GM18502 (cell line): ENCODE measurements around the gene ETNK2.

ENCODE experiments used
- ATAC-seq: cut with Tn5 transposase; IDR thresholded peaks from one replicate; pipeline ENCODE4 v1.9.1; 2021; ENCODE audit warnings: mild to moderate bottlenecking; ENCODE audit not compliant: unreplicated experiment, poor library complexity

ETNK2 gene, protein sequence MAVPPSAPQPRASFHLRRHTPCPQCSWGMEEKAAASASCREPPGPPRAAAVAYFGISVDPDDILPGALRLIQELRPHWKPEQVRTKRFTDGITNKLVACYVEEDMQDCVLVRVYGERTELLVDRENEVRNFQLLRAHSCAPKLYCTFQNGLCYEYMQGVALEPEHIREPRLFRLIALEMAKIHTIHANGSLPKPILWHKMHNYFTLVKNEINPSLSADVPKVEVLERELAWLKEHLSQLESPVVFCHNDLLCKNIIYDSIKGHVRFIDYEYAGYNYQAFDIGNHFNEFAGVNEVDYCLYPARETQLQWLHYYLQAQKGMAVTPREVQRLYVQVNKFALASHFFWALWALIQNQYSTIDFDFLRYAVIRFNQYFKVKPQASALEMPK

DNA sequence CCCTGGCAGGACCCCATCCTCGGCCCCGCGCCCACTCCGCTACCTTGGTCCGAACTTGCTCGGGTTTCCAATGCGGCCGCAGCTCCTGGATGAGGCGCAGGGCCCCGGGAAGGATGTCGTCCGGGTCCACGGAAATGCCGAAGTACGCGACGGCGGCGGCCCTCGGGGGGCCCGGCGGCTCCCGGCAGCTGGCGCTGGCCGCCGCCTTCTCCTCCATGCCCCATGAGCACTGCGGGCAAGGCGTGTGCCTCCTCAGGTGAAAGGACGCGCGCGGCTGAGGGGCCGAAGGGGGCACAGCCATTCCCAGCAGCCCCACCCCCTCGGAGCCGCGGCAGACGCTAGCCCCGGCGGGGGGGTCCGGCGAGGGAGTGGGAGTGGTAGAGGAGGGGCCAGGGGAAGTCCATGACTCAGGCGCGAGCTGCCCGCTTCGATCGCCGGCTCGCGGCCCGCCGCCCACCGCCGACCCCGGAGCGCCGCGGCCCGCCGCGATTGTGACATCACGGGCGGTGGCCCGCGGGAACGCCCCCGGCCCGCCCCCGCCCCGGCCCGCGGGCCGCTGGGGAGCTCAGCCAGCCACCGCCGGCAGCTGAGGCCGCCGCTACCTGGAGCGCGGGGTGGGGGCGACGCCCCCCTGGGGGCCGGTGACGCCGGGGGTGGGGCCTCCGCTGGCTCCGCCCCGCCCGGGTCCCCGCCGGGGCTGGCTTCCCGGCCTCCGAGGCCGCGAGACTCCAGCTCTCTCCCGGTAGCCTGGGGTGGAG, at the start of gene ETNK2:
TSS of gene ETNK2 (minus strand) at position 493 of the 758 bp plus-strand sequence. CDS start at position 301, 192 bp downstream.
- ATAC-seq, result no peak

- ATAC-seq, result no peak
Measured at GRCh38 chr1:204201348-204202040, 49.6 kb upstream of the ETNK2 start.

GRCh38 chr1:204199579-204199978, 47.7 kb upstream of the ETNK2 start:
- no peak for ATAC-seq

- no peak for ATAC-seq
Measured at GRCh38 chr1:204198348-204199340, 46.8 kb upstream of the ETNK2 start.

DNA sequence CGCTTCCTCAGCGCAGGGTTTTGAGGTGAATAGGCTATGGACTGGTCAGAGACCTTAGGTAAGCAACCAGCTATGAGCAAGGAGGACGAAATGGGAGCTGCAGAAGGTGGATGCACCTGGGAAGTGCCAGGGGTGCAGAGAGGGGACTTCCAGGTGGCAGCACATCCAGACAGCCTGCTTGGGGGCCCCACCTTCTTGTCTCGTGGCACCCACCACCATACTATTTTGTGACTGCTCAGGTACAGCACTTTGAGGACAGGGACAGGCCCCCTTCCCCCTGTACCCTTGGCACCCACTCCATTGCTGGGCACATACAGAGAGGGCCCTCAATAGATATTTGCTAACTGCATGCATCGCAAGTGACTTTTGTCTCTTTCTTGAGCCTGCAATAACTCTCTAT, 45.2 kb upstream of the ETNK2 start:
- no peak for ATAC-seq

GRCh38 chr1:204196068-204196795, 44.4 kb upstream of the ETNK2 start, which contains the start of gene KISS1:
TSS of gene KISS1 (minus strand) at chr1:204196491. CDS start at chr1:204192876, 3,615 bp downstream.
- ATAC-seq, result no peak

GRCh38 chr1:204194771-204195170, 42.9 kb upstream of the ETNK2 start:
- no peak for ATAC-seq

DNA sequence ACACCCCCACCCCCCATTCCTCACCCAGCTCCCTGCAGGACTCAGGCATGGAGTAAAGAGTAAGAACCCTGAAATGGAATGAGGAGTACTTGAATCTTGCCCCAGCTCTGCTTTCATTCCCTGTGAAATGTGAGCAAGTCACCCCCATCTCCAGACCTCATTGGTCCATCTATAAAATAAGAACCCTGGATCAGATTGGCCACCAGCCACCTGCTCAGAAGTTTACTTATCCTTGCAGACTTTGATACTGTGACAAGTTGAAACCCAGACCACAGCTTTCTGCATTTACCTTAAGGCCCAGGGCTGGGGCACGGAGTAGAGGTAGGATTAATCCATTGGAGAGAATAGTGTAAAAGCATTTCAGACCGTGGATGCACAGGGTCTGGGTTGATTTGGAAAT, 42.2 kb upstream of the ETNK2 start:
- ATAC-seq, result no peak

DNA sequence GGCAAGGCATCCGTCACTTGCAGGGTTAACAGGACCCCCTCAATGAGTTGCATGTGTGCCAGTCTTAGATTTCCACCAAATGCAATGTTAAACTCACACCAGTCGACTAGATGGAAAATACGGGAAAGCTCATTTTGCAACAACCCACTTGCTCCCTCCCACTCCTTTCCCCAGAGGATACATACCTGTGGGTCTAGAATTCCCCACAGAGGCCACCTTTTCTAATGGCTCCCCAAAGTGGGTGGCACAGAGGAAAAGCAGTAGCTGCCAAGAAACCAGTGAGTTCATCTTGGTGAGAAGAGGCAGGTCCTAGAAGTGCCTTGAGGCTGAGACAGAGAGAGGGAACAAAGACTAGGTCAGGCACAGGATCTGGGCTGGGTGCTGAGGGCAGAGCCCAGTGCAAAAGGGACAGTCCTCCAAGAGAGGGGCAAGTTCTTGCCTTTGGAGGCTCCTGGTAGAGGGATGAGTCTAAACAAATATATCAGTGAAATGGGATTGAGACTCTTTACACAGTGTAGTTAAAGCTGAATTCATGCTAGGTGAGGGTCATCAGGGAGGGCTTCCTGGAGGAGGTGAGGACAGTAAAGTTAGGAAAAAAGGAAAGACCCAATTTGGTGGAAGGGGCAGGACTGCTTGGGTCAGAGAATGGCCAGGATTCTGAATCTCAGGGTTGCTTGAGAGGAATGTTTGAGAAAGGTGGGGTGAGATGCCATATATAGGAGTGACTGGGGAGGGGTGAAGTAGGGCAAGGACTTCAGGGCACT, 40.9 kb upstream of the ETNK2 start:
- no peak for ATAC-seq

DNA sequence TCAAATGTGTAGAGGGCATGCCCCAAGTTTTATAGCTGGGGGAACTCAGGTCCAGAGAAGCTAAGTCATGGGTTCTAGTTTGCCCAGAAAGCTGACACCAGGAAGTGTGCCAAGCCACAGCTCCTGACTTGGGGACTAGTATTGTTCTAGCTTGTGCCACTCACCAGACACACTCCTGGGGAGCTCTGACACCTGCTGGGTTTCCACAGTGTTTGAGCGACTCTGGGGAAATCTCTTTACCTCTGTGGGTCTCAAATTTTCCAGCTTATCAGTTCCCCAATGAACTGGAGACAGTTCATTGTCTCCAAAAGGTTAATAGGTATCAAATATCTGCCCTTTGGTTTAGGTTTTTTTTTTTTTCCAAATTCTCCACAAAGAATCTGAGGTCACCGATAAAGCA, 40.2 kb upstream of the ETNK2 start:
- ATAC-seq, result no peak

DNA sequence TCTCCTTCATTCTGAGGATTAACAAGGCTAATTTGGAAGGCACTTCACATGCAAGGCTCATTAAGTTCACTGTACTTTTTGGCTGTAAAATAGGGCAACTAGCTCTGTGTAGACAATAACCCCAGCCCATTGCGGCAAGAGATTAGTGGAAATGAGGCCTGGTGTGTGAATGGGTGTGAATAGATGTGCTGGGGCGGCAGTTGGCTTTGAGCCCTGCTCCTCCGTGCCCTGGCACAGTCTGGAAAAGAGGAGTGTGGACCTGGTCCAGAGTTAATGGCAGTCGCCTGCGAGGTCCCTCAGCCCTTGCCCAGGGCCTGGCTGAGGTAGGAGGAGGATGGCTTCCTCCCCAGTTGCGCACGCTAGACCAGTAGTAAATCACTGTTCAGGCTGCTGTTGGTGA, 39.6 kb upstream of the ETNK2 start:
- no peak for ATAC-seq

- ATAC-seq, result no peak
Measured at GRCh38 chr1:204190212-204191211, 38.7 kb upstream of the ETNK2 start.

DNA sequence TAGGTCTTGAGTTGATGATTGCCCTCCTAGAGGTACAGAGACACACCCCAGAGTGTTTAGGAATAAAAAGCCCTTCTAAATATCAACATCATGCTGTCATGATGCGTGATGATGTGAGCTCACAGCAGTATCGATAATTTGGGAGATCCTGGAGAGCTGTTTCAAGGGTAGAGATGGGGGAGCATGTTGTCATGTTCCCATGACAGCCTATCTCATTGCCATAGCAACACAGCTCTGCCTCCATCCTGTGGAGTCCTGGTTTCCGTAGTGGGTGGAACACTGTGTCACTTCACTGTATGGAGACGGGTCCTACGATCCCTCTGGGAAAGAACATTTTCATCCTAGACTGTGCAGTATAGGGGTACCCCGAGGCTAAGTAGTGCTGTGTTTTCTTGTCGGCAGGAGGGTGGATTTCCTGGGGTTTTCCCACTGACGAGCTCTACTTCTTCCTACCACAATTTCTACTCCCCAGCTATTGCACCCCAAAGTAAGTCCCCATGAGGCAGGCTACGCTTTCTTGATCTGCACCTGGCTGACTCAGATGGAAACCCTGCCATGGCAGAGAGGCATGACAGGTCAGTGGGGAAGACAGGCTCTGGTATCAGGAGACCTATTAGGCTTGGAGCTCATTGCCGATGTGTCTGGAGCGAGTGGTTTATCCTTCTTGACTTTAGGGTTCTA, 37.3 kb upstream of the ETNK2 start:
- no peak for ATAC-seq

- no peak for ATAC-seq
Measured at GRCh38 chr1:204186597-204186996, 34.8 kb upstream of the ETNK2 start.

DNA sequence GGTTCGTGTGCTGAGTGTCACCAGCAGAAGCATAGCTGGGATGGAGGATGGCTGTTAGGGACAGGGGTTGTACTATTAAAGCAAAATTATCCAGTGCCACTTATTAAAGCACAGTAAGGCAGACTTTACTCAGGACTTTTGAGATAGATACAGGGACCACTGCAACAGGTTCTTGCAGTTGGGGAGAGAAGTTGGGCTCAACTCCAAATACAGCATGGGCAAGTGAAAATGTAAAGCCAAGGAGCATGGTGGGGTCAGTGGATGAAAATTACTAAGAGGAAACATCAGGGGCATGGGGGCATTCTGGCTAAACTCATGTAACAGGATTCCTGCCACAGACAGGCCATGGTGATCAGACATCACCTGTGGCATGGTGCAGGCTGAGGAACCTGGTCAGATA, 29.3 kb upstream of the ETNK2 start:
- ATAC-seq, result no peak

DNA sequence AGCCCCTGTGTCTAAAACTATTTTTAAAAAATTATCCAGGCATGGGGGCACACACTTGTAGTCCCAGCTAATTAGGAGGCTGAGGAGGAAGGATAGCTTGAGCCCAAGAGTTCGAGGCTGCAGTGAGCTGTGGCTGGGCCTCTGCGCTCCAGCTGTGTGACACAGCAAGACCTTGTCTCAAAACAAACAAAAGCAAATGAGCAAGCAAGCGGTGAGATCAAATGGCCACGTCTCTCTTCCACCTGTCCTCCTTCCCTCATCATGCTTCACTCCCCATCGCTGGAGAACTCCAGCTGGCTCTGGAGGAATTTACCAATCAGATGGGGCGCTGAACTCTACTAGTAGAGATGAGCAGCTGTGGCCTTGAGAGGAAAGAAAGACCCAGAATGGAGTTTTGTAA, 28.3 kb upstream of the ETNK2 start:
- ATAC-seq, result no peak
